ENCODE data around the gene EYA3. TPM values are rescaled to one million over a fixed set of nuclear protein-coding genes. Genes with fewer than 3 reads are reported as not detected.
A peak's percentile ranks its signal among the peaks of the same experiment; 100 is the strongest.

Gene EYA3
- total RNA-seq, 2 donors from 2014 or later, result 12.5 to 13.8 TPM

- Mint-ChIP-seq H3K4me3 (peak overlapping the region; percentile 84), H3K4me1 (peaks cover 24% of the 10 kb centered on the region), H3K36me3 (ENCODE audit: low read depth) (no peaks in the 10 kb centered on the region), H3K27ac (peak overlapping the region; percentile 71), H3K27me3 (peaks cover 5% of the 10 kb centered on the region)
- no peaks in the 10 kb centered on the region for H3K9me3 ChIP-seq (ENCODE audit: control insufficient read depth, low read length, poor library complexity, severe bottlenecking)
- no peak for ATAC-seq
- no peak for DNase-seq
These were observed 127.4 kb downstream of the EYA3 start for GRCh38 chr1:27960762-27961645.

- H3K9me3 ChIP-seq (ENCODE audit: control insufficient read depth, low read length, poor library complexity, severe bottlenecking), result no peaks in the 10 kb centered on the region
- peak; percentile 77 to 84 (median 82) for DNase-seq
- peak within 1 kb of the TSS; percentile 71 for H3K27ac Mint-ChIP-seq
- peak within 1 kb of the TSS; percentile 84 for H3K4me3 Mint-ChIP-seq
- ATAC-seq, result peak; percentile 99
- no peaks in the 10 kb centered on the region for H3K36me3 Mint-ChIP-seq (ENCODE audit: low read depth)
- H3K4me1 Mint-ChIP-seq, result peaks cover 24% of the 10 kb centered on the region
- H3K27me3 Mint-ChIP-seq, result peaks cover 6% of the 10 kb centered on the region
These were observed 128.4 kb downstream of the EYA3 start, which contains the start of gene XKR8 for GRCh38 chr1:27959792-27960603. Gene XKR8, plus strand, starts transcription at chr1:27959973. Its CDS starts 97 bp downstream, at chr1:27960070.

GRCh38 chr1:27958513-27958912 lies 129.9 kb downstream of the EYA3 start:
- Mint-ChIP-seq H3K36me3 (ENCODE audit: low read depth) (no peaks in the 10 kb centered on the region), H3K27ac (no peak overlapping the region), H3K4me3 (no peak overlapping the region), H3K4me1 (peaks cover 24% of the 10 kb centered on the region), H3K27me3 (peaks cover 6% of the 10 kb centered on the region)
- DNase-seq (no peak), ATAC-seq (no peak)
- no peaks in the 10 kb centered on the region for H3K9me3 ChIP-seq (ENCODE audit: control insufficient read depth, low read length, poor library complexity, severe bottlenecking)

- H3K36me3 Mint-ChIP-seq (ENCODE audit: low read depth), result no peaks in the 10 kb centered on the region
- no peaks in the 10 kb centered on the region for H3K9me3 ChIP-seq (ENCODE audit: control insufficient read depth, low read length, poor library complexity, severe bottlenecking)
- DNase-seq, result no peak
- peaks cover 6% of the 10 kb centered on the region for H3K27me3 Mint-ChIP-seq
- H3K4me1 Mint-ChIP-seq, result peaks cover 20% of the 10 kb centered on the region
- no peak overlapping the region for H3K4me3 Mint-ChIP-seq
- H3K27ac Mint-ChIP-seq, result no peak overlapping the region
- no peak for ATAC-seq
These were observed 130.8 kb downstream of the EYA3 start for GRCh38 chr1:27957655-27958054.

GRCh38 chr1:27956761-27957160 lies 131.6 kb downstream of the EYA3 start:
- no peaks in the 10 kb centered on the region for H3K9me3 ChIP-seq (ENCODE audit: control insufficient read depth, low read length, poor library complexity, severe bottlenecking)
- ATAC-seq (no peak), DNase-seq (no peak)
- Mint-ChIP-seq H3K4me1 (peaks cover 17% of the 10 kb centered on the region), H3K27ac (no peak overlapping the region), H3K36me3 (ENCODE audit: low read depth) (no peaks in the 10 kb centered on the region), H3K4me3 (no peak overlapping the region), H3K27me3 (peaks cover 6% of the 10 kb centered on the region)

DNA sequence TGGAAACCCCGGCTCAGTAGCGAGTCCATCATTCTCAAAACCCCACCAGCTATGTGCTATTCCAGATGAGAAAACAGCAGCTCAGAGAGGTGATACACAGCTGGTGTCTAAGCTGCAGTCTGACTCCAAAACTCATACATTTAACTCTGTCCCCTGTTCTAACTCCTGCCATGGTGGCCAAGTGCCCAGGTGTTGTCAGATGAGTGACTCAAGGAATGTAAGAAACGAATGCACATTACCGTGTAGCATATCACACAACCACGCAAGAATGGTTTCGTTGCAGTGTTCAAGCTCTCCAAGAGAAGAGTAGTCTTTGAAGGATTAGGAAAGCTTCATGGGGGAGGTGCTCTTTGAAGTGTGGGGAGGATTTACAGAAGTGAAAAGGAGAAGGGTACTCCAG lies 133.3 kb downstream of the EYA3 start:
- Mint-ChIP-seq H3K4me3 (no peak overlapping the region), H3K27me3 (peaks cover 6% of the 10 kb centered on the region), H3K36me3 (ENCODE audit: low read depth) (no peaks in the 10 kb centered on the region), H3K27ac (no peak overlapping the region), H3K4me1 (peaks cover 11% of the 10 kb centered on the region)
- ATAC-seq, result no peak
- no peak for DNase-seq
- no peaks in the 10 kb centered on the region for H3K9me3 ChIP-seq (ENCODE audit: control insufficient read depth, low read length, poor library complexity, severe bottlenecking)

DNA sequence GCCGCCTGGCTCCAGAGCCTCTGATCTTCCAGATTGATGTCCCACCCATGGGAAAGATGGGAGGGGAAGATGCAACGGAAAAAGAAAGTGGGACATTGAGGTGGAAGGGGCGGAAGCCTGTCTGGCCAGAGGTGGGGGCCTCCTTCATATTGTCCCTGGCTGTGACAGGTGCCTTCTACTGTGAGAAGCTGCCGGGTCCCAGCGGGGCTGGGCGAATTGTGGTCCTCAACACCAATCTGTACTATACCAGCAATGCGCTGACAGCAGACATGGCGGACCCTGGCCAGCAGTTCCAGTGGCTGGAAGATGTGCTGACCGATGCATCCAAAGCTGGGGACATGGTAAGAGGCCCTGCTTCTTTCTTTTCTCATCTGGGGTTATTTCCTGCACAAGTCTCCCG lies 134.2 kb downstream of the EYA3 start:
- H3K36me3 Mint-ChIP-seq (ENCODE audit: low read depth), result no peaks in the 10 kb centered on the region
- H3K4me3 Mint-ChIP-seq, result no peak overlapping the region
- peaks cover 6% of the 10 kb centered on the region for H3K27me3 Mint-ChIP-seq
- ATAC-seq, result no peak
- peaks cover 9% of the 10 kb centered on the region for H3K4me1 Mint-ChIP-seq
- no peak overlapping the region for H3K27ac Mint-ChIP-seq
- H3K9me3 ChIP-seq (ENCODE audit: control insufficient read depth, low read length, poor library complexity, severe bottlenecking), result no peaks in the 10 kb centered on the region
- no peak for DNase-seq

DNA sequence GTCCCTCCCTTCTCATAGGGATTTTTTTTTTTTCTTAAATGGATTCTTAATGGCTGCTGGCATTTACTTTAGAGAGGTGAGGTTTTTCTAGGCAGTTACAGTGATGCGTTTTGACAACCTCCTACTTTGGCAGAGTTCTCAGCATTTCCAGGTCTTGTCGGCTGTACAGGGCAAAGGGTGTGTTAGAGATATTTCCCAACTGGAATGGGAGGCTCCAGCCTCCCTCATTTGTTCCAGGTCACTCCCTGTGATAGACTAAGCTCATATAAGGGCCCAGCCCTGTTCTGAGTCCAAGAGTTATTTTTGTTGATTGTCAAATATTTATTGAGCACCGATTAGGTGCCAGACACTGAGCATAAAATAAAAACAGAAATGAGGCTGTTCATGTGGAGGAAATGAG lies 136.3 kb downstream of the EYA3 start:
- H3K9me3 ChIP-seq (ENCODE audit: control insufficient read depth, low read length, poor library complexity, severe bottlenecking), result no peaks in the 10 kb centered on the region
- Mint-ChIP-seq H3K27me3 (peaks cover 6% of the 10 kb centered on the region), H3K4me1 (peaks cover 6% of the 10 kb centered on the region), H3K36me3 (ENCODE audit: low read depth) (no peaks in the 10 kb centered on the region), H3K4me3 (no peak overlapping the region), H3K27ac (no peak overlapping the region)
- ATAC-seq (no peak), DNase-seq (no peak)

DNA sequence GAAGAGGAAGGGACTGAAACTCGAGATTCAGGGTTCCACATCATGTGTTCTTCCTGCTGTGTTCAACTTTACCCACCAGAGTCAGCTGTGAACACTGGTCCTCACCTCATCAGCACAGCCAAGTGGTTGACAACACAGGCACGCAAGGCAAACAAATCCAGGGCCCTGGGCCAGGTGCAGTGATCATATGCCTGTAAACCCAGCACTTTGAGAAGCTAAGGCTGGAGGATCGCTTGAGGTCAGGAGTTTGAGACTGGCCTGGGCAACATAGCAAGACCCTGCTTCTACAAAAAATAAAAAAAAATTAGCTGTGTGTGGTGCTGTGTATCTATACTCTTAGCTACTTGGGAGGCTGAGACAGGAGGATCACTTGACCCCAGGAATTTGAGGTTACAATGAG lies 137.0 kb downstream of the EYA3 start:
- no peaks in the 10 kb centered on the region for H3K9me3 ChIP-seq (ENCODE audit: control insufficient read depth, low read length, poor library complexity, severe bottlenecking)
- peaks cover 2% of the 10 kb centered on the region for H3K4me1 Mint-ChIP-seq
- peaks cover 5% of the 10 kb centered on the region for H3K27me3 Mint-ChIP-seq
- H3K27ac Mint-ChIP-seq, result no peak overlapping the region
- no peaks in the 10 kb centered on the region for H3K36me3 Mint-ChIP-seq (ENCODE audit: low read depth)
- DNase-seq, result no peak
- ATAC-seq, result no peak
- no peak overlapping the region for H3K4me3 Mint-ChIP-seq

GRCh38 chr1:27949027-27949426 lies 139.4 kb downstream of the EYA3 start:
- H3K36me3 Mint-ChIP-seq (ENCODE audit: low read depth), result no peaks in the 10 kb centered on the region
- H3K4me3 Mint-ChIP-seq, result no peak overlapping the region
- no peak for ATAC-seq
- no peaks in the 10 kb centered on the region for H3K27me3 Mint-ChIP-seq
- no peak overlapping the region for H3K27ac Mint-ChIP-seq
- no peaks in the 10 kb centered on the region for H3K9me3 ChIP-seq (ENCODE audit: control insufficient read depth, low read length, poor library complexity, severe bottlenecking)
- DNase-seq, result no peak
- H3K4me1 Mint-ChIP-seq, result peaks cover 6% of the 10 kb centered on the region

- peak overlapping the region; percentile 28 for H3K4me3 Mint-ChIP-seq
These were observed 143.4 kb downstream of the EYA3 start for GRCh38 chr1:27945020-27945419.

GRCh38 chr1:27941671-27942540 lies 146.5 kb downstream of the EYA3 start:
- no peak for ATAC-seq
- Mint-ChIP-seq H3K36me3 (ENCODE audit: low read depth) (no peaks in the 10 kb centered on the region), H3K27ac (peak overlapping the region; percentile 86), H3K27me3 (no peaks in the 10 kb centered on the region), H3K4me3 (no peak overlapping the region), H3K4me1 (peaks cover 31% of the 10 kb centered on the region)
- no peaks in the 10 kb centered on the region for H3K9me3 ChIP-seq (ENCODE audit: control insufficient read depth, low read length, poor library complexity, severe bottlenecking)
- no peak for DNase-seq

More at GRCh38 chr1:27945020-27945419, 143.4 kb downstream of the EYA3 start:
- no peaks in the 10 kb centered on the region for H3K9me3 ChIP-seq (ENCODE audit: control insufficient read depth, low read length, poor library complexity, severe bottlenecking)
- DNase-seq, result no peak
- Mint-ChIP-seq H3K4me1 (peaks cover 25% of the 10 kb centered on the region), H3K36me3 (ENCODE audit: low read depth) (no peaks in the 10 kb centered on the region), H3K27ac (peak overlapping the region; percentile 86), H3K27me3 (no peaks in the 10 kb centered on the region)
- no peak for ATAC-seq

Measured in T-helper 17 cell (primary cell).